Ascending aorta (tissue), 2 donors: ENCODE results near the gene RPL37. TPM values are rescaled to one million over a fixed set of nuclear protein-coding genes. Genes with fewer than 3 reads are reported as not detected.

Experiments used
- DNase-seq, 2 donors: peaks; one replicate each; pipeline ENCODE4 v3.0.0-alpha.2; 2019; ENCODE audit warnings: low spot score in 2 of 2
- H3K27ac ChIP-seq, 2 donors: fragments of 200-600 bp; sonication (generic); one replicate each; pipeline ENCODE4 v1.5.1; 2016 to 2017; ENCODE audit warnings: mild to moderate bottlenecking in 1 of 2
- H3K27me3 ChIP-seq: fragments of 200-600 bp; sonication (generic); one replicate; pipeline ENCODE4 v1.5.1; 2017
- H3K36me3 ChIP-seq, 2 donors: fragments of 200-600 bp; sonication (generic); one replicate each; pipeline ENCODE4 v1.5.1; 2016
- H3K4me1 ChIP-seq, 2 donors: fragments of 200-600 bp; sonication (generic); one replicate each; pipeline ENCODE4 v1.5.1; 2016 to 2017; ENCODE audit warnings: mild to moderate bottlenecking in 1 of 2
- H3K4me3 ChIP-seq, 2 donors: fragments of 200-600 bp; sonication (generic); one replicate each; pipeline ENCODE4 v1.5.1; 2016 to 2017; ENCODE audit warnings: mild to moderate bottlenecking in 1 of 2
- H3K9me3 ChIP-seq, 2 donors: fragments of 200-600 bp; sonication (generic); one replicate each; pipeline ENCODE4 v1.5.1; 2016
- intact Hi-C: fragments of 100-400 bp; cut with DNase I; formaldehyde crosslinking; loops from one replicate; pipeline ENCODE4 v1.15.1; 2023
- total RNA-seq: library from RNA; depleted of rRNA; stranded (reverse); fragments of >200 nt; gene quantifications from one replicate; pipeline ENCODE4 v1.1.0, GENCODE V29; 2016
- TF ChIP-seq, protein P1 (sequence below), 3 experiments: fragments of 200-600 bp in 2 of 3; fragments of 450-650 bp in 1 of 3; sonication (generic) in 2 of 3; IDR thresholded peaks; one replicate each; pipeline ENCODE4 v1.5.1; 2016 to 2019; ENCODE audit warnings: antibody characterized with exemption in 3 of 3, mild to moderate bottlenecking in 1 of 3, moderate library complexity in 1 of 3

Gene RPL37
- total RNA-seq, 1 donor from 2014 or later, result 22.1 TPM

DNA sequence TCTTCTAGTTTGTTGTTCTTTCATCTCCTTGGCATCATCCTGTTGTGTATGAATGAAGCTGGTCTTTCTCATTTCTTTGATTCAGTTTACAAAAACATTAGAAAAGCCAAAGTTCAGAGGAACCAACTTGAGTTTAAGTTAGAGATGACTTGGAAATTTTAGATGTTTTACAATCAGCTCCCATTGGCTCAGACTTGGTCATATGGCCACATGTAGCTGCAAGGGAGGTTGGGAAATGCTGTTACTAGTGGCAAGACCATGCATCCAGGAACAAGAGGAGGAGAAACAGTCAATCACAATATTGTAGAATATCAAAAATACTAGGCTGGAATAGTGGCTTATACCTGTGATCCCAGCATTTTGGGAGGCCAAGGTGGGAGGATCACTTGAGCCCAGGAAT, 25.7 kb upstream of the RPL37 start:
- no peak for DNase-seq
- TF ChIP-seq, protein P1, sequence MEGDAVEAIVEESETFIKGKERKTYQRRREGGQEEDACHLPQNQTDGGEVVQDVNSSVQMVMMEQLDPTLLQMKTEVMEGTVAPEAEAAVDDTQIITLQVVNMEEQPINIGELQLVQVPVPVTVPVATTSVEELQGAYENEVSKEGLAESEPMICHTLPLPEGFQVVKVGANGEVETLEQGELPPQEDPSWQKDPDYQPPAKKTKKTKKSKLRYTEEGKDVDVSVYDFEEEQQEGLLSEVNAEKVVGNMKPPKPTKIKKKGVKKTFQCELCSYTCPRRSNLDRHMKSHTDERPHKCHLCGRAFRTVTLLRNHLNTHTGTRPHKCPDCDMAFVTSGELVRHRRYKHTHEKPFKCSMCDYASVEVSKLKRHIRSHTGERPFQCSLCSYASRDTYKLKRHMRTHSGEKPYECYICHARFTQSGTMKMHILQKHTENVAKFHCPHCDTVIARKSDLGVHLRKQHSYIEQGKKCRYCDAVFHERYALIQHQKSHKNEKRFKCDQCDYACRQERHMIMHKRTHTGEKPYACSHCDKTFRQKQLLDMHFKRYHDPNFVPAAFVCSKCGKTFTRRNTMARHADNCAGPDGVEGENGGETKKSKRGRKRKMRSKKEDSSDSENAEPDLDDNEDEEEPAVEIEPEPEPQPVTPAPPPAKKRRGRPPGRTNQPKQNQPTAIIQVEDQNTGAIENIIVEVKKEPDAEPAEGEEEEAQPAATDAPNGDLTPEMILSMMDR (IDR thresholded peaks at IDR 0.05), result no peak
- intact Hi-C loops, result no loop called here

DNA sequence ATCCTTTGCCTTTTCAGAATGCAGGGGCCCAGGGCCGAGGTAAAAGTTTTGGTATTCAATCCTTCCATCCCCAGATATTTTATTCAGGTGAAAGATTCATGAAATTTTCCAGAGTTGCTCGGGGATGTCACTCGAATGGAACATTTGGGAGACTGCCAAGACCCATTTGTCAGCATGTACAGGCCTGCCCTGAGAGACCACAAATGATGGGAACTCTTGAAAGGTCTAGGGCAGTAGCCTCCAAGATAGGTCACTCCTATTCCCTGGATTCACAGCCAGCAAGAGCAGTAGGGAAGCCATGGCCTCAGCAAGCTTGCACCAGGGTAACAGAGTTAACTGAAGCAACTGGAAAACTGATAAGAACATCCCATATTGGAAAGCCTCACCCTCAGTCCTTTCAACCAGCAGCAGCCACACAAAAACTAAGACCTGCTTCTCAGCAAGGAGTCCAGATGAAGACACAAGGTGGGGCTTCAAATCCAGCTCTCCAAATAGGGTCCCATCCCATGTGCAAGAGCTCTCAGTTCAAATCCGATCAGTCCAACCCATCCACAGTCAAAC, 18.7 kb upstream of the RPL37 start:
- no peak overlapping the region for H3K4me3 ChIP-seq
- intact Hi-C loops, result no loop called here
- no peak for DNase-seq
- no peaks in the 10 kb centered on the region for H3K27me3 ChIP-seq
- H3K9me3 ChIP-seq, result no peaks in the 10 kb centered on the region
- TF ChIP-seq, protein P1 (IDR thresholded peaks at IDR 0.05), result no peak
- no peaks in the 10 kb centered on the region for H3K4me1 ChIP-seq
- H3K27ac ChIP-seq, result no peak overlapping the region
- H3K36me3 ChIP-seq, result peaks cover 0 to 7% of the 10 kb centered on the region in 2 donors

More for the DNA sequence above, 25.7 kb upstream of the RPL37 start:
- no peaks in the 10 kb centered on the region for H3K4me1 ChIP-seq
- H3K27ac ChIP-seq, result no peak overlapping the region
- no peaks in the 10 kb centered on the region for H3K27me3 ChIP-seq
- no peaks in the 10 kb centered on the region for H3K9me3 ChIP-seq
- no peaks in the 10 kb centered on the region for H3K36me3 ChIP-seq
- H3K4me3 ChIP-seq, result no peak overlapping the region

DNA sequence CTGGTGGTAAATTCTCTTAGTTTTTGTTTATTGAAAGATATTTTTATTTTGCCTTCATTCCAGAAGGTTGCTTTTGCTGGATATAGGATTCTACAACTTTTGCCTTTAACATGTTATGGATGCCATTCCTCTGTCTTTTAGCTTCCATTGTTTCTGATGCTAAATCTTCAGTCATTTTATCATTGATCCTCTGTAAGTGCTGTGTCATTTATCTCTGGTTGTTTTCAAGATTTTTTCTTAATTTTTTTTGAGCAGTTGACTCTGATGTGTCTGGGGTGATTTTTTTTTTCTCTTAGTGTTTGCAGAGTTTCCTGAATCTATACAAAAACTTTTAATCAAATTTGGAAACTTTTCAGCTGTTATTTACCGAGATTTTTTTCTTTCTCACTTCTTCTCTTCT, 12.5 kb upstream of the RPL37 start:
- no peaks in the 10 kb centered on the region for H3K27me3 ChIP-seq
- H3K4me3 ChIP-seq, result no peak overlapping the region
- H3K27ac ChIP-seq, result no peak overlapping the region
- intact Hi-C loops, result no loop called here
- DNase-seq, result no peak
- H3K9me3 ChIP-seq, result no peaks in the 10 kb centered on the region
- H3K4me1 ChIP-seq, result no peaks in the 10 kb centered on the region
- TF ChIP-seq, protein P1 (IDR thresholded peaks at IDR 0.05), result no peak
- peaks cover 0 to 6% of the 10 kb centered on the region in 2 donors for H3K36me3 ChIP-seq

DNA sequence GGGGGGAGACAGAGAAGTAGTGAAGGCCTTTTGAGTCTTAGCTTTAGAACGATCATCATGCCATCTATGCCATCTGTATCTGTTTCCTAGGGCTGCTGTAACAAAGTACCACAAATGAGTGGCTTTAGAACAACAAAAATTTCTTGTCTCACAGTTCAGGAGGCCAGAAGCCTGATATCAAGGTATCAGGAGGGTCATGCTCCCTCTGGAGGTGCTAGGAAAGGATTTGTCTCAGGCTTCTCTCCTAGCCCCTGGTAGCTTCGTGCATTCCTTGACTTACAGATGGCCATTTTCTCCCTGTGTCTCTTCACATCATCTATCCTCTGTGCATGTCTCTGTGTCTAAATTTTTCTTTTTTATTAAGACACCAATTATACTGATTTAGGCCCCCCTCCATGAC, 11.3 kb upstream of the RPL37 start:
- DNase-seq, result no peak
- Histone ChIP-seq H3K4me3 (no peak overlapping the region), H3K27ac (no peak overlapping the region), H3K9me3 (no peaks in the 10 kb centered on the region), H3K27me3 (no peaks in the 10 kb centered on the region), H3K36me3 (no peaks in the 10 kb centered on the region), H3K4me1 (no peaks in the 10 kb centered on the region)
- intact Hi-C loops, result no loop called here
- TF ChIP-seq, protein P1 (IDR thresholded peaks at IDR 0.05), result no peak

DNA sequence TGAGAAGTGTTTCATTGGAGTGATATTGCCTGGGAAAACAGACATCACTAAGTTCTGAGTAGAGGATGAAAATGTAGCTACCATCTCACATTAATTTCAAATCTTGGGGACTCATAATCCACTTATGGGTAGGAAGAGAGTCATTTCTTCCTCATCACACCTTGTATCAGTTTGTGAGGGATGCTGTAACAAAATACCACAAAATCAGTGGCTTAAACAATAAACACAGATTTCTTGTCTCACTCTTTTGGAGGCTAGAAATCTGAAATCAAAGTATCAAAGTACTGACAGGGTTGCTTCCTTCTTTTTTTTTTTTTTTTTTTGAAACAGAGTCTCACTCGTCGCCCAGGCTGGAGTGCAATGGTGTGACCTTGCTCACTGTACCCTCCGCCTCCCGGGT, 9.5 kb upstream of the RPL37 start:
- DNase-seq, result no peak

More for the DNA sequence above, 9.5 kb upstream of the RPL37 start:
- no peaks in the 10 kb centered on the region for H3K9me3 ChIP-seq
- no peak overlapping the region for H3K27ac ChIP-seq
- no peaks in the 10 kb centered on the region for H3K27me3 ChIP-seq
- no peak overlapping the region for H3K4me3 ChIP-seq
- TF ChIP-seq, protein P1 (IDR thresholded peaks at IDR 0.05), result no peak
- intact Hi-C loops, result loop anchor here (5.0 kb wide), 1 partner anchor 33 kb away; no protein-coding TSS in a partner anchor
- no peaks in the 10 kb centered on the region for H3K4me1 ChIP-seq
- H3K36me3 ChIP-seq, result no peaks in the 10 kb centered on the region
